Measurements from ENCODE around the gene DQX1. TPM values are rescaled to one million over a fixed set of nuclear protein-coding genes. Genes with fewer than 3 reads are reported as not detected.

Gene DQX1
- polyA plus RNA-seq, 1 donor from 2014 or later: 0.59 TPM

DNA sequence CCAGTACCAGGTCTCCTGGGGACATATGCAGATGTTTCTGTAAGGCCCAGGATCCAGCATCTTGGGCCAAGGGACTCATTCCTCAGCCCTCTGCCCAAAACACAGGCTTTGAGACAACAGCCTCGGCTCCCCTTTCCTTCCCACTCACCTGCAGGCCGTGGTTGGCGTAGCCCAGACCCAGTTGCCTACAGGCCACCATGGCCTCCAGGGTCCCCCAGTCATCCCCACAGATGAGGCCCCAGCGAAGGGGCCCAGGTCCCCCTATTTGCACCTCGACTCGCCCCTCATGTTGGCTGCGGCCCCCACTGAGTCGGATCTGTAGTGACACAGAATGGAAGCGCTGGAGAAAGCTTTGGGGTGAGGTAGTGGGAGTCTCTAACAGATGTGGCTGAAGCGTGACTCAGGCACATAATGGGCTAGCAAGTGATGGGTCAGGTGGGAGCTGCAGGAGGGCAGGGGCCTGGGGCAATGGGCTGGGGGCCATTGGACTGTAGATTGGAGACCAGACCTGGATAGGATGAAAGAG, 9.5 kb upstream of the DQX1 start:
- H4K20me1 ChIP-seq (ENCODE audit: insufficient read depth): no peaks in the 10 kb centered on the region
- no peak overlapping the region for H3K9ac ChIP-seq (ENCODE audit: low read length)
- no peak overlapping the region for H2AFZ ChIP-seq (ENCODE audit: low read depth, low read length)
- H3K79me2 ChIP-seq (replicated peaks; ENCODE audit: insufficient read depth, low read length): peaks cover 3% of the 10 kb centered on the region
- H3K9me2 ChIP-seq (ENCODE audit: insufficient read depth, low read length): no peaks in the 10 kb centered on the region
- no peaks in the 10 kb centered on the region for H3F3A ChIP-seq (ENCODE audit: insufficient read depth, low read length, poor library complexity, severe bottlenecking)
- no peaks in the 10 kb centered on the region for H3K27me3 ChIP-seq (ENCODE audit: insufficient read depth, low read depth, low read length)
- no peaks in the 10 kb centered on the region for H3K36me3 ChIP-seq (ENCODE audit: insufficient read depth, low read length)
- no peak for TF ChIP-seq RAD21 (conservative IDR thresholded peaks at IDR 0.05)
- no peak for TF ChIP-seq SMC3 (conservative IDR thresholded peaks at IDR 0.05; ENCODE audit: poor library complexity)
- TF ChIP-seq, protein P1, sequence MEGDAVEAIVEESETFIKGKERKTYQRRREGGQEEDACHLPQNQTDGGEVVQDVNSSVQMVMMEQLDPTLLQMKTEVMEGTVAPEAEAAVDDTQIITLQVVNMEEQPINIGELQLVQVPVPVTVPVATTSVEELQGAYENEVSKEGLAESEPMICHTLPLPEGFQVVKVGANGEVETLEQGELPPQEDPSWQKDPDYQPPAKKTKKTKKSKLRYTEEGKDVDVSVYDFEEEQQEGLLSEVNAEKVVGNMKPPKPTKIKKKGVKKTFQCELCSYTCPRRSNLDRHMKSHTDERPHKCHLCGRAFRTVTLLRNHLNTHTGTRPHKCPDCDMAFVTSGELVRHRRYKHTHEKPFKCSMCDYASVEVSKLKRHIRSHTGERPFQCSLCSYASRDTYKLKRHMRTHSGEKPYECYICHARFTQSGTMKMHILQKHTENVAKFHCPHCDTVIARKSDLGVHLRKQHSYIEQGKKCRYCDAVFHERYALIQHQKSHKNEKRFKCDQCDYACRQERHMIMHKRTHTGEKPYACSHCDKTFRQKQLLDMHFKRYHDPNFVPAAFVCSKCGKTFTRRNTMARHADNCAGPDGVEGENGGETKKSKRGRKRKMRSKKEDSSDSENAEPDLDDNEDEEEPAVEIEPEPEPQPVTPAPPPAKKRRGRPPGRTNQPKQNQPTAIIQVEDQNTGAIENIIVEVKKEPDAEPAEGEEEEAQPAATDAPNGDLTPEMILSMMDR (IDR thresholded peaks at IDR 0.05; ENCODE audit: poor library complexity, severe bottlenecking): no peak
- TF ChIP-seq POLR2AphosphoS5 (IDR thresholded peaks at IDR 0.05): no peak
- no peak overlapping the region for H3K27ac ChIP-seq (ENCODE audit: low read length)
- H3K4me3 ChIP-seq (ENCODE audit: low read length): no peak overlapping the region
- no peak overlapping the region for H3K4me2 ChIP-seq (ENCODE audit: low read length)
- H3K9me3 ChIP-seq (ENCODE audit: low read length): no peaks in the 10 kb centered on the region

- peaks cover 3% of the 10 kb centered on the region for H3K79me2 ChIP-seq (replicated peaks; ENCODE audit: insufficient read depth, low read length)
- no peak overlapping the region for H3K27ac ChIP-seq (ENCODE audit: low read length)
- H3K4me3 ChIP-seq (ENCODE audit: low read length): no peak overlapping the region
- no peaks in the 10 kb centered on the region for H3K9me3 ChIP-seq (ENCODE audit: low read length)
- H3K27me3 ChIP-seq (ENCODE audit: insufficient read depth, low read depth, low read length): no peaks in the 10 kb centered on the region
- TF ChIP-seq EZH2 (IDR thresholded peaks at IDR 0.05; ENCODE audit: borderline replicate concordance, insufficient read depth, low read length, poor library complexity, severe bottlenecking) (no peak), POLR2AphosphoS5 (IDR thresholded peaks at IDR 0.05) (no peak), RAD21 (conservative IDR thresholded peaks at IDR 0.05) (no peak), SMC3 (conservative IDR thresholded peaks at IDR 0.05; ENCODE audit: poor library complexity) (no peak), REST (IDR thresholded peaks at IDR 0.05; ENCODE audit: borderline replicate concordance) (no peak), EP300 (conservative IDR thresholded peaks at IDR 0.05; ENCODE audit: poor library complexity, severe bottlenecking) (no peak), MXI1 (conservative IDR thresholded peaks at IDR 0.05; ENCODE audit: poor library complexity, severe bottlenecking) (no peak), TAF1 (IDR thresholded peaks at IDR 0.05; ENCODE audit: low read depth) (no peak)
- TF ChIP-seq, protein P1 (IDR thresholded peaks at IDR 0.05; ENCODE audit: poor library complexity, severe bottlenecking): no peak
- no peaks in the 10 kb centered on the region for H4K20me1 ChIP-seq (ENCODE audit: insufficient read depth)
- no peak overlapping the region for H2AFZ ChIP-seq (ENCODE audit: low read depth, low read length)
- H3K9me2 ChIP-seq (ENCODE audit: insufficient read depth, low read length): no peaks in the 10 kb centered on the region
- no peaks in the 10 kb centered on the region for H3F3A ChIP-seq (ENCODE audit: insufficient read depth, low read length, poor library complexity, severe bottlenecking)
- no peak overlapping the region for H3K9ac ChIP-seq (ENCODE audit: low read length)
- H3K36me3 ChIP-seq (ENCODE audit: insufficient read depth, low read length): no peaks in the 10 kb centered on the region
- no peak overlapping the region for H3K4me2 ChIP-seq (ENCODE audit: low read length)
Observed at GRCh38 chr2:74534411-74534810, 8.4 kb upstream of the DQX1 start.
